Ramos (cell line): ENCODE measurements around the gene HSBP1L1.

Source experiments
- in situ Hi-C: fragments of 300-500 bp; cut with MboI; formaldehyde crosslinking; loops from one replicate; pipeline ENCODE4 v1.14.3; 2022; ENCODE audit warnings: low sequenced_read_pairs; ENCODE audit not compliant: unreplicated experiment

Gene HSBP1L1

DNA sequence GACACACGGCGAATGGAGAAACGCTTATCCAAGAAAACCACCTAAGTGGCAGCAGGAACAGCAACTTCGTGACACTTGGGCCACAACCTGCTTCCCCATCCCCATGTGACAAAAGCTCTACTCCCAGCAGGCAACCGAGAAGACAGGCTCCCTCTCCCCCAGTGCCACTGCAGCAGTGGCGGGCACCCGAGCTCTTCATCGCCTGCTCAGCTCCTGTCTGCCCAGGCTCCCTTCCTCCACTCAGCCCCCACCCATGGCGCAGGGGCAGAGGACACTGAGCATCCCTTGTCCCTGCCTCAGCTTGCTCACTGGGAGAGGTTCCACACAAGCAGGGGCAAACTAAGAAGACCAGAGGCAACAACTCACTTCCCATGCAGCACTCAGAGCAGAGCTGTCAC, 35.9 kb upstream of the HSBP1L1 start:
- in situ Hi-C loops = no loop called here

- in situ Hi-C loops = no loop called here
Observed at GRCh38 chr18:79930020-79930642, 34.3 kb upstream of the HSBP1L1 start.

DNA sequence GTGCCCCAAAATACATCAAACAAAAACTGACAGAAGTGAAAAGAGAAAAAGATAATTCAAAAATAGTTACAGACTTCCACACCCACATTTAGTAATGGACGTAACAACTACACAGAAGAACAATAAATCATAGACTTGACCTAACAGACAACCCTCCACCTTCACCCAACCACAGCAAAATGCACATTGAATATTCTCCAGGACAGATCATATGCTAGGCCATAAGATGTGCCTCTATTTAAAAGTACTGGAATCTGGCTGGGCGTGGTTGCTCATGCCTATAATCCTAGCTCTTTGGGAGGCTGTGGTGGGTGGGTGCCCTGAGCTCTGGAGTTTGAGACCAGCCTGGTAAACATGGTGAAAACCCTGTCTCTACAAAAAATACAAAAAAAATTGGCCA, 33.0 kb upstream of the HSBP1L1 start:
- in situ Hi-C loops = no loop called here

GRCh38 chr18:79932907-79933306, 31.5 kb upstream of the HSBP1L1 start:
- in situ Hi-C loops = no loop called here

DNA sequence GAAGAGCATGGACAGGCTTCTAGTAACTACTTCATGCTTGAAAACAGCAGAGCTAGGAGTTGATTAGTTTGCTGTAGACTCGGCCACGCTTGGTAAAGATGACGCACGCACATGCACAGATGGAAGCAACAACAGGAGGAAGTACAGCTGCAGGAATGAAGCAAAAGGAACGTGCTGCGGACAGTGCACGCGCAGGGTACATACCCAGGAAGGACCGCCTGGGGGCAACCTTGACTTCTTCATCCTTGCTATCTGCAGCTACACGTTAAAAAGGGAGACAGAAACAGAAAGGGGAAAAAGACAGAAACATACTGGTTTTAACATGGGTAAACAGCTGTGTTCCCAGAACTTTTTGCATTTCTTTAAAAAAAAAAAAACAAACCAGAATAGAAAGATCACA, 30.7 kb upstream of the HSBP1L1 start:
- in situ Hi-C loops = no loop called here

GRCh38 chr18:79934311-79935097, 29.9 kb upstream of the HSBP1L1 start:
- in situ Hi-C loops = no loop called here

- in situ Hi-C loops = no loop called here
Observed at GRCh38 chr18:79935098-79935480, 29.4 kb upstream of the HSBP1L1 start.

DNA sequence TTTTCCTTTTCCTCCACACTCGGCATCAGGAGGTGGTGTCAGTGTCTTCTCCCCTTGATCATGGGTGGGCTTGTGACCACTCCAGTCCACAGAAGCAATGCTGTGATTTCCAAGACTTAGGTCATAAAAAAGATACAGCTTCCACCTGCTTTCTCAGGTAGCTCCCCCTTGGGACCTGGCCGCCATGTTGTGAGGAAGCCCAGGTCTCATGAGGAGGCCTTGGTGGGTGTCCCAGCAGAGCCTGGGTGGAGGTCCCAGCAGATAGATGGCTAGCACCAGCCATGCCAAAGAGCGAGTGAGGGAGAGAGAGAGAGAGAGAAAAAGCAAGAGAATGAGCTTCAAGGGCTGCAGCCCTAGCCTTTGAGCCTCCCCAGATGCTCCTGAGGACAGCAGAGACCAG, 28.9 kb upstream of the HSBP1L1 start:
- in situ Hi-C loops = no loop called here

DNA sequence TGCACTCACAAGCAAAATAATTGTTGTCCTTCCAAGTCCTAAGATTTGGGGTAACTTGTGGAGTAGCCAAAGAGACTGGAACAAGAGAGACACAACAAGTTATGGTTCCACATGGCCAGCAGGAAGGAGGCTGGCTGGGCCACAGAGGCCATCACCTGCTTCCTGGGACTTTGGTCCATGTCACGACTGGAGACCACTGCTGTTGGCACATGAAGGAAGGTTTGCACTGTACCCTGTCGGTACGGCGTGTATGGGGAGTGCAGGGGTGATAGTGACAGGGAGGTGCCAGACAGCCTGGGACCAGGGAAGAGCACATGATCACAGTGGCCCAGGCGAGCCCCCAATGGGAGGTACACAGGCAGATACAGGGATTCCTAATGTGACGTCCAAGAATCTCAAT, 28.5 kb upstream of the HSBP1L1 start:
- in situ Hi-C loops = no loop called here

DNA sequence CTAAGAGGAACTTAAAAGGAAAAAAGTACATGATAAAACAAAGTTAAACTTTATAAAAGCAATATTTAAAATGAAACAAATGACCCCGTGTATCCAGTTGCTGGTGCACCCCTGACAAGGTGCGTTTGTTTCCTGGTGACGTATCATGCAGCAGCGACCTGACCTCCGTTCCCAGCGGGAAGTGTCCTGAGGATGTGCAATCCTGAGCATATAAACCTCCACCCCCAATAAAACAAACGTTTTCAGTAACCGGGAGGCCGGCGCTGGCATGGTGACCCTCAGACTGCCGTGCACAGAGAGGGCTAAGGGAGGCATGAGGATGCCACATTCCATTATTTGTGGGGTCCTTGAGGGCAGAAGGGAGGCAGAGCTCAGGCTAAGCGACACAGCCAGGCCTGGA, 27.8 kb upstream of the HSBP1L1 start:
- in situ Hi-C loops = no loop called here

DNA sequence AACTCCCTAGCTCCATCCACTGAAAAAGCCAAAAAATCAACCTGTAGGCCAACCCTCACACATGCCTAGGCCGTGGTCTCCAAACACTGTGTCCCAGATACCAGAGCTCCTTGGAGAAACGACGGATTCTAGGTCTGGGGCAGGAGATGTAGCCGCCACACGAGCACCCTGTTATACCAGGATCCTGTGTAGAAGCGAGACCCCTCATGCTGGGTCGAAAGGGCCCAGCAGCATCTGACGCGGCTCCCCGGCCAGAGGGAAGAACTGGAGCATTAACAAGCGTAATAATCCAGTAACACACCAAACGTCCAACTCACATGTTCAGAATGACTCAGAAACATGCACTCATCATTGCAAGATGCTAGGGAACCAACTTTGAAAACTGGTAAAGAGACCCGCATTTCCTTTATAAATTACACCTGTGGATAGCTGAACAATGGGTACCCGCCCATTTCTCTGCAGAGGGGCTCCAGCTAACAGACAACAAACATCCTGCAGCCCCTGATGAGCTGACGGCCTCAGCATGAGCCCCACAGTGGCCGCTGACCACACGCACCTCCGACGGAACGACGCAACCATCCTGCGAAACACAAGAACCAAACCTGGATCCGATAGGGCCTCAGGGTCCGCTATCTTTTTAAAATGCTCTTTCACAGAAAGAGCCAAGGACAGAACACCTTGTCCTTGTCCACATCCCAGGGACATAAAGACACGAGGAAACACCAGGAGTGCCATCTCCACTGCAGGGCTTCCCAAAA, 27.2 kb upstream of the HSBP1L1 start:
- in situ Hi-C loops = no loop called here

GRCh38 chr18:79938196-79938595, 26.2 kb upstream of the HSBP1L1 start:
- in situ Hi-C loops = no loop called here

- in situ Hi-C loops = no loop called here
Observed at GRCh38 chr18:79939096-79939495, 25.3 kb upstream of the HSBP1L1 start.

GRCh38 chr18:79940126-79940813, 24.2 kb upstream of the HSBP1L1 start:
- in situ Hi-C loops = no loop called here

DNA sequence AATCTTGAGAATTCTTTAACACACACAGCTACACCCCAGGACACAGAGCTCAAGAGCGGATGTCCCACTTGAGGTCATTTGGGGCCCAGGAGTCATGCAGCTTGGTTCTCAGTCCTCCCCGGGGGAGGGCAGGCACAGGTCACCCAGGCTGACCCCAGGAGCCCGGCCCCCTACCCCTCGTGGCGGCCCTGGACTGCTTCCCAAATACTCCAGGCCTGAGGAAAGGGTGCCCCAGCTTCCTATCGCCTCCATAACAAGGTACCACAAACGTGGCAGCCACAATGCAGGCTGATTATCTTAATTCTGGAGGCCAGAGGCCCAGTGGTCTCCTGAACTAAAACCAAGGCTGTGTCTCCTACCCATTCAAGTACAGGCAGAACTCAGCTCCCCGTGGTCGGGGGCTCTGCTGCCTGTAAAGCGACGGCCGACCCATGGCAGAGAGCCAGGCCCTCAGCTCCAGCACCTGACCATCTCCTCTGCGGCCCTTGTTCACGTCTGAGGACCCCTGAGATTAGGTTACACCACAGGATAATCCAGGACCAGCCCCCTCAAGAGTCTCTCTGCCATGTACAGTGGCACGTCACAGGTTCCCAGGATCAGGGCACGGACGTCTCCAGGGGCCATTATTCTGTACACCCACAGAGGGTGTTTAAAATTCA, 23.5 kb upstream of the HSBP1L1 start:
- in situ Hi-C loops = no loop called here

- in situ Hi-C loops = no loop called here
Observed at GRCh38 chr18:79941473-79942119, 22.8 kb upstream of the HSBP1L1 start.

DNA sequence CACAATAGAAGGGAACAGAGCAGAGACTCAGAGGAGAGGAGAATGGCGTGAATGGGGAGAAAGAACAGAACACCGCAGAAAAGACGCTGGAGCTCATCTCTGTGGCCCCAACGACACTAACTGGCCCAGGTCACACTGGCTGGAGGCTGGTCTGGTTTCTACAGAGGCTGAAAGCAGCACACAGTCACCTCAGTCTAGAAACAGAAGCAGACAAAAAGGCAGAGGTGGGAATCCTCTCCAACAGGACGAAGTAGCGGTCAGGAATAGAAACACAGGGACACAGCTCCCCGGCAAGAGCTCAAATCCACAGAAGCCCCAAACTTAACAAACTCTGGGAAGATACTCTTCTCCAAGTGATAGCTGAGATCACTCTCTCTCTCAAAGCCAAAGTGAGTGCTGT, 22.2 kb upstream of the HSBP1L1 start:
- in situ Hi-C loops = no loop called here

GRCh38 chr18:79942786-79943607, 21.4 kb upstream of the HSBP1L1 start:
- in situ Hi-C loops = no loop called here

DNA sequence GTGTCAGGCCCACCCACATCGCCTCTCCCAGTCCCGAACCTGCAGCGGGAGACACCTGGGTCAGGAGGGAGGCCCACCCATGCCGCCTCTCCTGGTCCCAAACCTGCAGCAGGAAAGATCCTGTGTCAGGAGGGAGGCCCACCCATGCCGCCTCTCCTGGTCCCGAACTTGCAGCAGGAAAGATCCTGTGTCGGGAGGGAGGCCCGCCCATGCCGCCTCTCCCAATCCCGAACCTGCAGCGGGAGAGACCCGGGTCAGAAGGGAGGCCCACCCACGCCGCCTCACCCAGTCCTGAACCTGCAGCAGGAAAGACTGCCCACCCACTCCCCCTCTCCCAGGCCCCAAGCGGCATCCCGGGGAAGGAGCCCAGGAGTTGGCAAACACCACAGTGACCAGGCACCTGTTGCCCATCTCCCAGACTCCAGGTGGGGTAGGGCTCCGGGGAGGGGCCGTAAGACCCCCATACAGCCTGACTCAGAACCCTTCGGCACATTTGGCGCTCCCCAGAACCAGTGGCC, 20.8 kb upstream of the HSBP1L1 start:
- in situ Hi-C loops = no loop called here
